Muscle of back (tissue), 11 donors: ENCODE measurements around the gene CAV2. TPM values are rescaled to one million over a fixed set of nuclear protein-coding genes. Genes with fewer than 3 reads are reported as not detected.

Source experiments
- DNase-seq, 3 donors: peaks; one replicate each; pipeline versions ENCODE4 v3.0.0 to v3.0.0-alpha.2; 2013
- polyA plus RNA-seq, 10 donors: library from polyadenylated mRNA; unstranded; fragments of 120-200 nt; gene quantifications; one replicate each; pipeline ENCODE4 v1.2.1, GENCODE V29; 2013; ENCODE audit not compliant: insufficient read length in 10 of 10

CAV2 gene
- polyA plus RNA-seq, 10 donors, result 37.7 to 79.5 (median 53.8) TPM

DNA sequence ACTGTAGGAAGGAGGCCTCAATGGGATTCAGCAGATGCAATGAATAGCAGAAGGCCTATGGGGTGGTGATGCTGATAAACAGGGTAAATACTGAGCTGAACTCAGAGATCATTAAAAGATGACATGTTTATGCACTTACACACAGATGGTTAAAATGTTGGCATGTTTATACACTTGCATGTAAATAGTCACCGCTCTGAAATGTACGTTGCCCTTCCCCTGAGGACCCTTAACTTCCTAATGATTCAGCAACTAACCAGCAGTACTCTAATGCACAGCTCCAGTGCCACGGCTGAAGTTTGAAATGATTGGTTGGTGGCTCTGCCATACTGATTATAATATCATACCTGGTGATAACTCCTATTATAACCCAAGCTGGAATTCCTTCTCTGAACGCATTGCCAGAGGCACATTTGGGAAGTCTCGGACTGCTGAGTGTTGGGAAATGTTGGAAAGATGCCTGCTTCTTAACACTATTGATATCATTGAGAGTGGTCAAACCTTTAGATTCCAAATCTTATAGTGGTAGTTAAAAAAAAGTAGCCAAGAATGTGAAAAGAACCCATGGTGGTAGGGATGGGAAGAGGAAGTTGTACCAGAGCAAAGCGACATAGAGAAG lies 21.6 kb downstream of the CAV2 start:
- no peak for DNase-seq

DNA sequence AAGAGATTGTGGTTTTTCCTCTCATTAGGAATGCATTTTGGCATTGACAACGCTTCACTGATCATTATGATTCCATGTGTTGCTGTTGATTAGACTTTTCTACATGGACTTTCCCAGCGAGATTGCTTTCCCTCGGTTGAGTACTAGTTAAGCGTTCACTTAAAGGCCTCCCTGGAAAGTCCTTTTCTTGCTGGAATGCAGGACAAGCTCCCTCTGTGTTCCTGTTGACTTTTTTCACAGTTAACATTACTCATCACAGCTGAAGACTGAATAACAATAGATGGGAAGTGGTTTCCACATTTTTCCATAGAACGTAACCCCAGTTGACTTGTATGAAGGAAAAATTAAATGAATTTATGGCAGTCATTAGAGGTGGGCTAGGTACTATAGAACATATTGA lies 22.7 kb downstream of the CAV2 start:
- peak in 2 of 3 donors; percentile 29 to 71 for DNase-seq

- no peak for DNase-seq
Observed at GRCh38 chr7:116524221-116524608, 24.7 kb downstream of the CAV2 start.

DNA sequence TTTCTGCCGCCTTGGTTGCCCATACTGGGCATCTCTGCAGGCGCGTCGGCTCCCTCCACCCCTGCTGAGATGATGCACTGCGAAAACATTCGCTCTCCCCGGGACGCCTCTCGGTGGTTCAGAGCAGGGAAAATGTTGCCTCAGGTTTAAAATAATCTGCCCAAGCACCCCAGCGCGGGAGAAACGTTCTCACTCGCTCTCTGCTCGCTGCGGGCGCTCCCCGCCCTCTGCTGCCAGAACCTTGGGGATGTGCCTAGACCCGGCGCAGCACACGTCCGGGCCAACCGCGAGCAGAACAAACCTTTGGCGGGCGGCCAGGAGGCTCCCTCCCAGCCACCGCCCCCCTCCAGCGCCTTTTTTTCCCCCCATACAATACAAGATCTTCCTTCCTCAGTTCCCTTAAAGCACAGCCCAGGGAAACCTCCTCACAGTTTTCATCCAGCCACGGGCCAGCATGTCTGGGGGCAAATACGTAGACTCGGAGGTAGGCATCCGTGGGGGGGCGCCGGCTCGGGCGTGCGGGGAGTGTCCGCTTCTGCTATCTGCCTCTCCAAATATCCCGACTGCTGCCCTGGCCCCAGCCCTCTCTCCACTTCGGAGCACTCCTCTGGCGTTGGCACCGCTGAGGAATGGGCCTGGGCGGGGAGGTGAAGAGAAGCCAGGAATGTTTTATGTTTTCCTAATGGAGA lies 25.2 kb downstream of the CAV2 start, which contains the start of gene CAV1:
Gene CAV1 (plus strand): TSS at position 428 of the 689 bp plus-strand sequence. CDS start 27 bp downstream, at position 455.
- peak; percentile 71 to 91 (median 87) for DNase-seq

DNA sequence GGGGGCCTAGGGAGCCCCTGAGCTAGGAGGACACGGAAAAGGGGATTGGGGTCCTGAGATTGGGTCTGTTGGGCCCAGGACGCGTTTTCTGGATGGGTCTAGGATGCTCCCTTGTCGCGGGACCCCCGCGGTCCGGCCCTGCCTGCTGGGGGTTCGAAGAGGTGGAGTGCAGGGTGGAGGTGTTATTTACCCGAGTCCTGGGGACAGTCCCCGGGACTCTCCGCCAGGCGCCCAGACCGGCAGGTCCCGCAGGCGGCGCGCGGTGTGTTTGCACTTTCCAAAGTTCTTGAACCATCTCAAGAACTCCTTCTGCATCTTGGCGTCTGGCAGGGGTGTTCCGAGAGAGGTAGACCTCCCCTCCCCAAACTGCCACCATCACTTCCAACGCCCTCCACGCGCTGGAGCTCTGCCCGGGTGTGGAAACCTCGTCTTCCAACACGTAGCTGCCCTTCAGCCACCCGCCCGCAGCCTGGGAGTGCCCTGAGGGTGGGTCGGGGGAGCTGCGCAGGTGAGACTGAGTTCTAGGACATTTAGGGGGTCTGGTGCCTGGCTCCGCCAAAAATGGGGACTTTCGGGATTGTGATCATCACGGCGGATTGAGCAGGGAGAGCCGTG lies 25.9 kb downstream of the CAV2 start:
- DNase-seq, result peak in 1 of 3 donors; percentile 56

DNA sequence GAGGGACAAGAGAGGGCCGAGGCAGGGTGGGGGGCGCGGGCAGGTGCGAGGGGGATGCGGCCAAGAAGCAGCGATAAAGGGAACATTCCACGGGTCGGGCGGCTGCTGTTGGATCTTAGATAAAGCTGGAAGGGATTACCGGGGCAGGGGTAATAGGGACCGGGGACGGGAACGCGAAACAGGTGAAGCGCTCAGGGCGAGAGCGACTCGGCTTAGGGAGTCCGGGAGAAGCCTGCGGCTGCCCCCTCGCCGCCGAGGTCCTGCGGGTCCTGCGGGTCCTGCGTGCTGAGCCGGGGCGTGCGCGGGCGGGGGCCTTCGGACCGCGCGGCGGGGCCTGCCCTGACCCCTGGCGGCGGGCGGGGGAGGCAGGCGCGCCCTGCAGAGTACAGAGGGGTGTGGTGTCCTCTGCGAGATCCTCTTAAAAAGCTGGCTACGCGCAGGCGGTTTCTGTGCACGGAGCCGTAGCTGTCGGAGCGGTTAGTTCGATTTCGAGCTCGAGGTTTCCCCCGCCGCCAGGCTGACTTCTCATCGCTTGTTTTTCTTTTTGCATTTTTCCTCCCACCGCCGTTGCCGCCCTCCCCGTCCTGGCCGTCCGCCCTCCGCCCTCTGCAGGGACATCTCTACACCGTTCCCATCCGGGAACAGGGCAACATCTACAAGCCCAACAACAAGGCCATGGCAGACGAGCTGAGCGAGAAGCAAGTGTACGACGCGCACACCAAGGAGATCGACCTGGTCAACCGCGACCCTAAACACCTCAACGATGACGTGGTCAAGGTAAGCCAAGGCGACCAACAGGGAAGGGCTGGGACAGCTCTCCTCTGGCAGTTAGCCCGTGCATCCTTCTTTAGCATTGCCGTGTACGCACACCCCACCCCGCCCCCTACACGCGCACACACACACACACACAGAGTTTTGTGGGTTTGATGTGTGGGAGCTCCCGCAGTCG lies 26.6 kb downstream of the CAV2 start:
- peak; percentile 73 to 89 (median 73) for DNase-seq

DNA sequence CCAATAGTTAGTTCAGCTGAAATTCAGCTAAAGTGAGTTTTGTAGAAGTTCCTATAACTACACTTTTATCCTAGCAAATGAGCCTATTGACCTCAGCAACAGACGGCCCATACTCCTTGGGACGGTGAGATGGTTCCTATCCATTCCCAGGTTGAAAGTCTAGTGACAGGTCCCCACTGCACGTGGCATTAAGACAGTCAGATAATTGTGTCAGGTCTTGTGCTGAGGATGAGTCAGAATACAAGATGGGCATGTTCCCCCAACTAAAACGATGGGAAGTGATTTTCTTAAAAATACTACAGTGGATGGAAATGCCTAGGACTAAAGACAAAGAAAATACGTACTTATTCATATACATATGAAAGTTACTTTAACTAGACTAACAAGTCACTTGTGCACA lies 27.4 kb downstream of the CAV2 start:
- DNase-seq, result no peak

GRCh38 chr7:116527521-116527920 lies 28.0 kb downstream of the CAV2 start:
- peak in 1 of 3 donors; percentile 24 for DNase-seq

GRCh38 chr7:116528008-116528789 lies 28.7 kb downstream of the CAV2 start:
- DNase-seq, result peak in 2 of 3 donors; percentile 45 to 90

DNA sequence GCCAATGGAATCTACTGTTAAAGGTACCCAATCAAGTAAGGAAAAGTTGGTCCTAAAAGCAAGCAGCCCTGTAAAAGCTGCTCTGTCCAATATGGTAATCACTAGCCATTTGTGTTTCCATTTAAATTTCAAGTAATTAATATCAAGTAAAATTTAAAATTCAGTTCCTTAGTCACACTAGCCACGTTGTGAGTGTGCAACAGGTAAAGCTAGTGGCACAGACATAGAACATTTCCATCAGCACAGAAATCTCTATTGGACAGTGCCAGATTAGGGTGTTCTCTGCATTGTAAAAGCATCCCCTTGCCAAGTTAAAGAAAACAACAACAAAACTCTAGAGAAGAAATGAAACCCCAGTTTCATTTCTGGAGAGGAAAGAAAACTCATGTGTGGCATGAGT lies 29.7 kb downstream of the CAV2 start:
- no peak for DNase-seq

- no peak for DNase-seq
Observed at GRCh38 chr7:116530107-116530820, 30.7 kb downstream of the CAV2 start.

DNA sequence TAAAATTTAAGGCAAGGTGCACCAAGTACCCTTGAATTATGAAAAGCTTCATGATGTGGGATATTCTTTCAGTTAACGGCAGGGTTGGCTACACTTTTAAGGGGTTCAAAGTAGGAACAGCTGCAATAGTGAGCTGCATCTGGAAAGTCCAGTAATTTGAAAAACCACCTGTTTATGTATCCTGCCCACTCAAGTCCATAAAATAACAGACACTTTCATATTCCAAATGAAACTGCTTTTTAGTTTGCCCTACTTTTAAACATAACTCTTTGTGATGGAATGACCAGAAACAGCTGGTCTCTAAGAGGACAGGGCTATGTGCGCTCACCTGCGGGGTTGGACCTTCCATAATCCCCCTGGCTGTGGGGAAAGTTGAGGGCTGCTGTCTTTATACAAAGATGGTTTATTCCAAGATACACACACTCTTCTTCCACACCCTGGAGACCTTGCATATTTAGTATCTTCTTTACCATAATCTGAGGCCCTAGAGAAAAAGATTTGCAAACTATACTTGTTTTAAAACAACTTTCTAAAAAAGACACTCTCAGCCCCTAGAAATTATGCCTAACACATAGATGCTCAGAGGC lies 32.7 kb downstream of the CAV2 start:
- no peak for DNase-seq

DNA sequence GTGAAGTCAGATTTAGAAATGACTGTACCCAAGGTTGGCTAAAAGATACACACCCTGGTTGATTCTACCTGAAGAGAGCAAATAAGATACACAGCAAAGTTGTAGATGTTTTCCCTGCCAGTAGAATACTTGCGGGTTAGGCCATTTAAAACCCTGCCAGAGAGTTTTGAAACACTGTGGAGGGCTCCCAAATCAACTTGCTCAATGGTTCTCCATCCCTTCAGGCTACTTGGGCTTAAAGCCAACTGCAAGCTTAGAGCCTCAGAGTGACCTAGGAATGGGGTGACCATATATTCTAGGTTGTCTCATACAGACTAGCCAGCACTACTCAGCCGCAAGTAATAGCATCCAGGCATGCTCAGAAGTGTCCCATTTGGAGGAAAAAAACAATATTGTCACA lies 35.3 kb downstream of the CAV2 start:
- no peak for DNase-seq

- no peak for DNase-seq
Observed at GRCh38 chr7:116535416-116535815, 35.9 kb downstream of the CAV2 start.

GRCh38 chr7:116538138-116538537 lies 38.6 kb downstream of the CAV2 start:
- no peak for DNase-seq

GRCh38 chr7:116539879-116540278 lies 40.3 kb downstream of the CAV2 start:
- no peak for DNase-seq

DNA sequence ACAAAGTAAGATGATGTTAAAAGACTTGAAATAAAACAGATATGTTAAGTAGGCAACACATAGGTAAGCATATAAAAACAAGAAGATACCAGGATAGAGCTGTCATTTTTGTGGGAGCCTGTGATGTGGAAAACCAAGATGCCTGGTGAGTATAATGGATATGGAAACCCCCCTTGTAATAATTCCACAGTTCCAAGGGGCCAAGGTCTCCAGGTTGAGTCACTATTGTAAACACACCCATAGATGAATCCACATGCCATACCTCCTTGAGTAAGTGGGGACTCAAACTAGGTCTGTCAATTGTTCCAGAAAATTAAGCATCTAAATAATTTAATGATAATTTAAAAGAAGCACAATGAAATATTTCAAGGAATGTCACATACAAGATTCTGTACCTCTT lies 41.2 kb downstream of the CAV2 start:
- DNase-seq, result no peak

DNA sequence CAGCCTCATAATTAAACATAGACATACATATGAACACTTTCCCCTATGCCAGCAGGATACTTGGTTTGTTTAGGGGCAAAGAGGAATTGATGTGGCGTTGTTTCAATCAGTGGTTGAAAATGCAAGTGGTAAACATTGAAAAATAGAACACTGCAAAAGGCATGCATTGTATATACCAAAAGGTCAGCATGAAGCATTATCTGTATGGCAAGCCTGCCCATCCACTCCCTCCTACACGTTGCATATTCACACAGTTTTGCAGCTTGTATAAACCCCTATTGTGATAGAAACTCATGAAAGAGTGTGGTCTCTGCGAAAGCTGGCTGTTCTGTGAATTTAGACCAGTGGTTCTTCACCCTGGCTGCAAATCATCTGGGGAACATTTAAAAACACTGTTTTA lies 42.4 kb downstream of the CAV2 start:
- no peak for DNase-seq

DNA sequence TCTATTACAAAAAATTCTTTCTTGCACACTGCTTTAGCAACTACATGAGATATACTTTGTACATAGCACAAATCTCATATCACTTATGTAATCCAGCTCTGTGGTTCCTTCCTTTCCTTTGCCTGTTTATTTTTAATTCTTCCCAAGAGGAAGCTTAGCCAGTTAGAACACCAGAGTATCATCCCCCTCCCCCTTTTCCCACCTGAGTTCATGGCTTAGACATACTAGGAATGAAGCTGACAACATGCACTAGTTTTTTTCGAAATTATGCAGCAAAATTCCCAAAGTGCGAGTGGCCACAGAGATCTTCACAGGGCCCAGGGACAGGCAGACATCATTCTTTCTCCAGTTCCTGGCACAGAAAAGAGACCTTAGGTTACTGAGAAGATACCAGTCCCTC lies 43.1 kb downstream of the CAV2 start:
- DNase-seq, result peak in 1 of 3 donors; percentile 62

GRCh38 chr7:116543664-116544063 lies 44.1 kb downstream of the CAV2 start:
- DNase-seq, result no peak
